ENCODE data around the gene RMI2.

RMI2 gene

DNA sequence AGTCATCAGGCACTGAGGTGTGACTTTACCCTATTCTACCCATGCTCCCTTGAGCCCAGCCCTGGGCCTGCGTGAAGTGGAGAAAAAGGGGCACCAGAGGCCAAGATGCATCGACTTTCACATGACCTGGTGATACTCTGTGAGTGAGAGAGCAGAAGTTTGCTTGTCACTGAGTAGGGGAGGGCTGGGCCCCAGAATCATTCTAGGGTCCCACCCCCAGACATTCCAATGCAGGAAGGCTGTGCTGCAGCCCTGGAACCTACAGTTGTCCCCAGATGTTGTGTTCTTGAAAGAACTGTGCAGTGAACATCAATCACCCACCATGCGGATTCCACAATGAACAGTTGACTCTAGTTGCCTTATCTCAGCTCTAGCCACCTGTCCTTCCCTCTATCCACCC, 6.2 kb upstream of the RMI2 start:
- Histone ChIP-seq H3K4me1 (no peaks in the 10 kb centered on the region), H3K36me3 (ENCODE audit: control insufficient read depth, insufficient read depth, low read length) (no peaks in the 10 kb centered on the region), H3K4me3 (ENCODE audit: low read depth, low read length) (no peak overlapping the region), H3K27me3 (ENCODE audit: control insufficient read depth, insufficient read depth, low read length) (no peaks in the 10 kb centered on the region), H3K79me2 (no peaks in the 10 kb centered on the region), H3K9ac (no peak overlapping the region), H3K9me3 (ENCODE audit: control insufficient read depth, low read length) (no peaks in the 10 kb centered on the region), H3K27ac (no peak overlapping the region), H3K4me2 (ENCODE audit: low read length) (no peak overlapping the region), H2AFZ (no peak overlapping the region)
- TF ChIP-seq CTCF (IDR thresholded peaks at IDR 0.05): no peak

DNA sequence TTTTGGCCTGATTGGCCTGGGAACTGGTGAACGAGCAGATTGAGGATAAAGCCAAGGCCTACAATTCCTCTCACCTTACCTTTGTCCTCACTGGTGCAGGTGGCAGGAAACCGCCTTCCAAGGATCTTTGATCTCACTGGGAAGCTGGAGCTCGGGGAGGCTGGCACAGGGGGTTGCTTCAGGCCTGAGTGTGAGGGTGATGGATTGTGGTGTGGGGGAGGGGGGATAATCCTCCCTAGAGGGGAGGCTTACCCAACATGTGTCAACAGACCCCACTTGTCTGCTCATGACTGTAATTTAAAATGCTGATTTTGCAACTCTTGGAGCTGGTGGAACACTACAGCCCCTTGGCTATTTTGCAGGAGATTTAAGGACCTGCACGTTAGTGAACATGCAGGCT, 4.5 kb upstream of the RMI2 start:
- Histone ChIP-seq H3K9me3 (ENCODE audit: control insufficient read depth, low read length) (no peaks in the 10 kb centered on the region), H2AFZ (no peak overlapping the region), H3K4me3 (ENCODE audit: low read depth, low read length) (no peak overlapping the region), H3K4me2 (ENCODE audit: low read length) (no peak overlapping the region), H3K27ac (no peak overlapping the region), H3K79me2 (no peaks in the 10 kb centered on the region), H3K4me1 (no peaks in the 10 kb centered on the region), H3K27me3 (ENCODE audit: control insufficient read depth, insufficient read depth, low read length) (no peaks in the 10 kb centered on the region), H3K36me3 (ENCODE audit: control insufficient read depth, insufficient read depth, low read length) (no peaks in the 10 kb centered on the region), H3K9ac (no peak overlapping the region)
- no peak for TF ChIP-seq CTCF (IDR thresholded peaks at IDR 0.05)

DNA sequence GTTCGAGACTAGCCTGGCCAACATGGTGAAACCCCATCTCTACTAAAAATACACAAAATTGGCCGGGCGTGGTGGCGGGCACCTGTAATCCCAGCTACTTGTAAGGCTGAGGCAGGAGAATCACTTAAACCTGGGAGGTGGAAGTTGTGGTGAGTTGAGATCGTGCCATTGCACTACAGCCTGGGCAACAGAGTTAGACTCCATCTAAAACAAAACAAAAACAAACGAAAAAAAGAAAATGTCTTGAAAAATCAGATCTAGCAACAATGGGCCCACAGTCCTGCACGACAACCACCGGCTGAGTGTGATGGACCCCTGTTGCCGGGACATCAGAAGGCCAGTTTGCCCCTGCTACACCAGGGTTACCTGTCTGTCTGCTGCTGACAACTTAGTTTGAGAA, 3.9 kb upstream of the RMI2 start:
- H3K27me3 ChIP-seq (ENCODE audit: control insufficient read depth, insufficient read depth, low read length): no peaks in the 10 kb centered on the region
- H3K9me3 ChIP-seq (ENCODE audit: control insufficient read depth, low read length): no peaks in the 10 kb centered on the region
- no peaks in the 10 kb centered on the region for H3K36me3 ChIP-seq (ENCODE audit: control insufficient read depth, insufficient read depth, low read length)
- H3K27ac ChIP-seq: no peak overlapping the region
- H2AFZ ChIP-seq: no peak overlapping the region
- no peak overlapping the region for H3K4me3 ChIP-seq (ENCODE audit: low read depth, low read length)
- no peak overlapping the region for H3K4me2 ChIP-seq (ENCODE audit: low read length)
- no peaks in the 10 kb centered on the region for H3K79me2 ChIP-seq
- H3K9ac ChIP-seq: no peak overlapping the region
- TF ChIP-seq CTCF (IDR thresholded peaks at IDR 0.05): no peak
- no peaks in the 10 kb centered on the region for H3K4me1 ChIP-seq

- Histone ChIP-seq H3K36me3 (ENCODE audit: control insufficient read depth, insufficient read depth, low read length) (no peaks in the 10 kb centered on the region), H3K9me3 (ENCODE audit: control insufficient read depth, low read length) (no peaks in the 10 kb centered on the region), H3K9ac (no peak overlapping the region), H3K27ac (no peak overlapping the region), H3K27me3 (ENCODE audit: control insufficient read depth, insufficient read depth, low read length) (no peaks in the 10 kb centered on the region), H3K4me2 (ENCODE audit: low read length) (no peak overlapping the region), H3K4me3 (ENCODE audit: low read depth, low read length) (no peak overlapping the region), H3K4me1 (no peaks in the 10 kb centered on the region), H3K79me2 (no peaks in the 10 kb centered on the region), H2AFZ (no peak overlapping the region)
- TF ChIP-seq CTCF (IDR thresholded peaks at IDR 0.05): no peak
Observed at GRCh38 chr16:11342021-11342855, 3.0 kb upstream of the RMI2 start.

Measured in parathyroid adenoma (tissue), 2 donors.